ENCODE measurements around the gene MALL. TPM values are rescaled to one million over a fixed set of nuclear protein-coding genes. Genes with fewer than 3 reads are reported as not detected.
"Not testable (repeated sequence)": the region's sequence is repeated elsewhere in the genome, so short reads cannot be mapped to it uniquely, and the experiment has no call there.

MALL gene
- total and polyA plus RNA-seq, 12 donors, result 6.8 to 43.6 (median 11.4) TPM

DNA sequence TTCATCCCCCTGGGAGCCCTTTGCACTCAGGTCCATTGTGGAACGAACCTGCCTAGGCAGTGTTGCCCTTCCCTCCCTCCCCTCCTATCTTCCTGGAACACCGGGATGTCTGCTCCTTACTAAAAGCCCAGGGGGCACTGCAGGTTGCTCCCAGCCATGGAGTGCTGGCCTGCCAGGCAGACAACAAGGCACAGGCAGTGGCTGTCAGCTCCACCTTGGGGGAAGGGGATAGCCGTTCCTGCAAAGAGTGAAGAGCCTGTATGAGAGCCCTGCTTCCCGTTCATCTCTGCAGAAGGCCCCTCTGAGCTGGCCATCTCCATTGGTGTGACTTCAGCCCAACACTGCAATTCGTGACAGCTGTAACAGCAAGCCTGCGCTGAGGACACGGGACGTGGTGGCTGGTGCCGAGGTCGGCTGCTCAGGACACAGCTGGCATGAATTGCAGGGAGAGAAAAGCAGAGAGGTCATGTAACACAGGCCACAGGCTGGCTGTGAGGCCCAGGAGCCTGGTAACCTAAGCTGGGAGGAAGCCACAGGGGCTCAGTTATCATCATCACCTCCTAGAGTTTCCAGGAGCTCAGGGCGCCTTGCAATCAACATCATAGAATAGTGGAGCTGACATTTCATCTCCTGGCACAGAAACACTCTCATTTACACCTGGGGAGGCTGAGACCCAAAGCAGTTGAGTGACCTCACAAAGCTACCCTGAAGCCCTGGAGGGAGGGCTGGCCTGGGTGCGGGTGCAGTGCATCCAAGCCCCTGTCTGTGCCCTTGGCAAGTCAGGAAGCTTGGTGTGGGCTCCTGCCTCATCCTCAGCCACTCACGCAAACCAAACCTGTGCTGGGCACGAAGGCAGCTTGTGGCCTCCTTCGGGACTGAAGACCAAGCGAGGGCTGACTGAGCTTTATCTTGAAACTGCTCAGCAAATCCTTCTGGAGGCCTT is 67.1 kb downstream of the MALL start:
- H3K4me1 ChIP-seq; H3K4me3 ChIP-seq; H3K9me3 ChIP-seq; H3K27me3 ChIP-seq; intact Hi-C loops (cut with DNase I); H3K27ac ChIP-seq; DNase-seq; H3K36me3 ChIP-seq: not testable (repeated sequence)
- 83 to 89% methylated on average over 8 to 10 of the region's 16 CpGs for WGBS, 2 donors
- ATAC-seq, result peak in 1 of 8 donors; percentile 38

DNA sequence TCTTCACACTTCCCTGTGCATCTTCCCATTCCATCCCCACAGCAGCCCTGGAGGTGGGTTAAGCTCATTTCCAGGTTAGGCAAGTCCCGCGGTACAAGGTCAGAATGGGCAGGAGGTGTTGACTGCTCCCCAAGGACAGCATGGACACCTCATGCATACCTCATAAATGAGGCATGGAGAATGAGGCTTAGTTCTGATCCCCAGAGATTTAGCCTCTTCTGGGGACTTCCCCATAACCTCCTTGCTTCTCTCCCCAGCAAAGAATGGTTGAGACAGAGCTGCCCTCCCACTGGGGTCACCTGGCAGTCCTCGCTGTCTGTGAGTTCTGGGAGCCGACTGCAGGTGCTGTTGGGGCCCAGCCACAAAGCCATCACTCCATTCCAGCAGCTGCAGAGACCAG is 68.4 kb downstream of the MALL start:
- intact Hi-C loops (cut with DNase I); H3K9me3 ChIP-seq; H3K27me3 ChIP-seq; H3K27ac ChIP-seq; DNase-seq; H3K36me3 ChIP-seq; H3K4me3 ChIP-seq; H3K4me1 ChIP-seq; ATAC-seq: not testable (repeated sequence)
- no CpG with 5 or more reads among the region's 4 CpGs for WGBS, 2 donors

DNA sequence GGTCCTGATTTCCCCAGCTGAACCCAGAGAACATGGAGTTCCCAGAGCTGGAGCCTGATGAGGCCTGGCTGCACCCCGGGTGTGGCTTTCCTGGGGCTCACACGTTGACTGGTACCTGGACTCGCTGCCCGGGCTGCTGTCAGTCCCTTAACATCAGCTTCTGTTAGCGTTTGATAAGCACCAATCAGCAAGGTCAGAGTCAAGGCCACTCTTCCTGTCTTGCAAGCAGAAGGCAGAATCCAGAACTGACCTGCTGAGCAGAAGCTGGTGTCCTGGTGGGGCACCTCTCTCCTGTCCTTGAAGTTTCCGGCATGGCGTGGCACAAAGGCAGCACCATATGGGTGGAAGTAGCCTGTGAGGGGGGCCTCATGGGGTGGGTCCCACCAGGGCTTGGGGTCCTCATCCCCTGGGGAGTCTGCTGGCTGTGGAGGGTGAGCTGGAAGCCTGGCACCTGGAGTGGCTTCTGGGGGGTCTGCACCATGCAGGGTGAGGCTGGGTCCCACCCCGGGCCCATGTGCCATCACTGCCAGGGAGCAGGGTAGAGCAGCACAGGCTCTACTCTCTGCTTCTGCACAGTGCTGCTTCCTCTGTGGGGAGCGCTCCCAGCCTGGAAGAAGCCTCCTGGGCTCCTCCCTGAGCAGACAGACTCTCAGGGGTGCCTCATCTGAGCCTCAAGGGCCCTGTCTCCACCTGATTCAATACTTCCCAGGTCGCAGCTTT is 73.5 kb downstream of the MALL start:
- H3K9me3 ChIP-seq; H3K4me1 ChIP-seq; H3K27ac ChIP-seq; intact Hi-C loops (cut with DNase I); H3K36me3 ChIP-seq; H3K4me3 ChIP-seq; DNase-seq; H3K27me3 ChIP-seq: not testable (repeated sequence)
- ATAC-seq, result peak in 1 of 8 donors; percentile 34
- 100% methylated on average over 1 of the region's 10 CpGs for WGBS, 2 donors

GRCh38 chr2:110037336-110037735 is 78.3 kb downstream of the MALL start:
- H3K9me3 ChIP-seq; H3K36me3 ChIP-seq; H3K27ac ChIP-seq; intact Hi-C loops (cut with DNase I); H3K4me1 ChIP-seq; H3K27me3 ChIP-seq; H3K4me3 ChIP-seq; DNase-seq: not testable (repeated sequence)
- peak in 1 of 8 donors; percentile 12 for ATAC-seq
- 90 to 94% methylated on average over 6 of the region's 9 CpGs for WGBS, 2 donors

- H3K27ac ChIP-seq; ATAC-seq; DNase-seq; H3K4me3 ChIP-seq; H3K9me3 ChIP-seq; intact Hi-C loops (cut with DNase I); H3K36me3 ChIP-seq; H3K4me1 ChIP-seq; H3K27me3 ChIP-seq: not testable (repeated sequence)
- no CpG with 5 or more reads among the region's 6 CpGs for WGBS, 2 donors
Observed at GRCh38 chr2:110035384-110035783, 80.2 kb downstream of the MALL start.

DNA sequence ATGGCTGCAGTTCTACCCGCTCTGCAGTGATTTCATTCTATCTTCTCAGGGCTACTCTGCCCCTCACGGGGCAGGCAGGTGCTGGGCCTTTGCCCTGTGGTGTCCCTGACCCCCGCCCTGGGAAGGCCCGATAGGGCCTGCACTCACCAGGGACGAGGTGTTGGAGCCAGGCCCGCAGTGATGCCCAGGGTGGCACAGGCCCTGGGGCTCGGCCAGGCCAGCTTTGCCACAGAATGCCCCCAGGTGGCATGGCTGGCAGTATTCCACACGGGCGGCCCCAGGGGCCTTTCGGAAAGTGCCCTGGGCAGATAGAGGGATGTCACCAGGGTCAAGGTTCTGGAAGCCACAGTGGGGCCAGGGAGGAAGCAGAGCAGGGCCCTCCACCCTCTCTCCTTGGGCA is 80.7 kb downstream of the MALL start:
- intact Hi-C loops (cut with DNase I); DNase-seq; ATAC-seq; H3K4me3 ChIP-seq; H3K27ac ChIP-seq; H3K36me3 ChIP-seq; H3K9me3 ChIP-seq; H3K27me3 ChIP-seq; H3K4me1 ChIP-seq: not testable (repeated sequence)
- 95 to 96% methylated on average over 9 of the region's 10 CpGs for WGBS, 2 donors

Small RNA genes within 50 kb of the gene (microRNA-seq; reads per million reads assigned to microRNA genes)
- gene MIR4267 (0 reads per million in 2 donors), gene MIR4436B1 (0 reads per million in 2 donors)

Other genes starting within 250 kb of the MALL start
- gene LIMS3, start 217.1 kb downstream of the MALL start, total RNA-seq, result 1 to 10 TPM; 2.5 to 7.0 (median 4.5) TPM
- 1 to 10 TPM; 1.0 to 3.6 TPM for gene LIMS3, start 217.1 kb downstream of the MALL start, polyA plus RNA-seq
- 1 to 10 TPM; 4.6 to 7.2 (median 6.3) TPM for gene NPHP1, start 89.2 kb upstream of the MALL start, total RNA-seq
- 1 to 10 TPM; 4.4 to 9.0 TPM for gene NPHP1, start 89.2 kb upstream of the MALL start, polyA plus RNA-seq
- 100 to 1,000 TPM; 129 to 197 (median 171) TPM for gene MTLN, start 96.7 kb upstream of the MALL start, total RNA-seq
- 100 to 1,000 TPM; 407 to 848 TPM for gene MTLN, start 96.7 kb upstream of the MALL start, polyA plus RNA-seq